Stimulated activated CD4-positive, alpha-beta T cell treated with anti-CD3 and anti-CD28 coated beads, Interleukin-4, amount 100 ng/mL, for 4 hours (primary cell): Measurements from ENCODE around the gene KCTD20.
A peak's percentile ranks its signal among the peaks of the same experiment; 100 is the strongest.
"Not testable (repeated sequence)": the region's sequence is repeated elsewhere in the genome, so short reads cannot be mapped to it uniquely, and the experiment has no call there.

Experiments
- DNase-seq, 2 experiments: peaks; one replicate each; pipeline ENCODE4 v3.0.0-alpha.2; 2020

The KCTD20 gene

DNA sequence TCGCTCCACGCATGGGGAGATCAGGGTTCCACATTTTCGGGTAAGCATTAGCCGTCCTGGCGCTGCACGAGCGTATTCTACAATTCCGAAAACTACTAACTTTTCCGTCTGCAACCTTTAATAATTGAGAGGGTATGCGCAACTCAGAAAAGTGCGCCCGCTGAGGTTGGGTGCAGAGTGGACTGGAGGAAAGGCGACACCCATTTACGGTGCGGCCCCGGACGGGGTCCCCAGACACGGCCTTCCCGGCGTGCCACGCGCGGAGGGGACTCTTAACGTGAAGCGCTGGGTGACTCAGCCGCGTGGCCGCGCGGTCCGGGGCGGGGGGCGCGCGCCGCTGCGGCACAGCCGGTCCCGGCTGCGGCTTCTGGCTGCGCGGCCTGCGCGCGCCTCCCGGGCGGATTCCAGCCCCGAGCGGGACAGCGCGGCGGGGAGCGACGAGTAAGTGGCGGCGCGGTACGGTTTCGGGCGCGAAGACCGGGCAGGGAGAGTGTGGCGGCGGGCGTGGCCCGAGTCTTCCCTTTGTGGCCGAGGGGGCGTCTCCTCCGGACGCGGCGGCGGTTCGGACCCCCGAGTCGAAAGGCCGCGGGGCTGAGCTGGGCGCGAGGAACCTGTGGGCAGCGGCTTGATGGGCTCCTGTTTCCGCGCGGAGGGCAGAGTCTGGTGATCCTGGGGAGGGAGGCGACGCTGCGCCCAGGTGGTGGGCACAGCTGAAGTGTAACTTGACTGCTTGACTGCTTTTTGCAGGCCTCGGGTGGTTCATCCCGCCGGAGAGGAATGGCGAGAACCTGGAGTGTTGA lies at the start of gene KCTD20, which contains the start of gene PXT1:
TSS of gene KCTD20 (plus strand) at position 330 of the 800 bp plus-strand sequence. CDS start 27,098 bp downstream, outside the sequence.
TSS of gene PXT1 (minus strand) at position 184 of the 800 bp plus-strand sequence. CDS start 16,772 bp downstream, outside the sequence.
- DNase-seq: peak; percentile 83

- no peak for DNase-seq
Measured at GRCh38 chr6:36399970-36400369, 42.8 kb upstream of the KCTD20 start.

- no peak for DNase-seq
Measured at GRCh38 chr6:36402481-36402880, 40.3 kb upstream of the KCTD20 start.

DNA sequence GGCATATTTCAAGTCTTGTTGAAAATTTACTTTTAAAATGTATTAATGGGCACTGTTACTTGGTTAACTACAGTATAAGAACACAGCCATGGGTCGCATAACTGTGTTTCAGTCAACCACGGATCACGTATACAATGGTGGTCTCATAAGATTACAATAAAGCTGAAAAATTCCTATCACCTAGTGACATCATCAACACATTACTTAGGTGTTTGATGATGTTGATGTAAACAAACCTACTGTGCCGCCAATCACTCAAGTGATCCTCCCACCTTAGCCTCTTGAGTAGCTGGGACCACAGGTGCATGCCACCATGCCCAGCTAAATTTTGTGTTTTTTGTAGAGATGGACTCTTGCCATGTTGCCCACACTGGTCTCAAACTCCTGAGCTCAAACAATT lies 38.6 kb upstream of the KCTD20 start:
- no peak for DNase-seq

DNA sequence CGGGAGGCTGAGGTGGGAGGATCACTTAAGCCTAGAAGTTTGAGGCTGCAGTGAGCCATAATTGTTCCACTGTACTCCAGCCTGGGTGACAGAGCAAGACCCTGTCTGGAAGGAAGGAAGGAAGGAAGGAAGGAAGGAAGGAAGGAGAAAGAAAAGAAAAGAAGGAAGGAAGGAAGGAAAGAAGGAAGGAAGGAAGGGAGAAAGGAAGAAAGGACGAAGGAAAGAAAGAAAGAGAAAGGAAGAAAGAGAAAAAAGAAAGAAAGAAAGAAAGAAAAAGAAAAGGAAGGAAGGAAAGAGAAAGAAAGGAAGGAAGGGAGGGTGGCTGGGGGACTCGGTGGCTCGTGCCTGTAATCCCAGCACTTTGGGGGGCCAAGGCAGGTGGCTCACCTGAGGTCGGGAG lies 33.1 kb upstream of the KCTD20 start:
- DNase-seq: not testable (repeated sequence)

DNA sequence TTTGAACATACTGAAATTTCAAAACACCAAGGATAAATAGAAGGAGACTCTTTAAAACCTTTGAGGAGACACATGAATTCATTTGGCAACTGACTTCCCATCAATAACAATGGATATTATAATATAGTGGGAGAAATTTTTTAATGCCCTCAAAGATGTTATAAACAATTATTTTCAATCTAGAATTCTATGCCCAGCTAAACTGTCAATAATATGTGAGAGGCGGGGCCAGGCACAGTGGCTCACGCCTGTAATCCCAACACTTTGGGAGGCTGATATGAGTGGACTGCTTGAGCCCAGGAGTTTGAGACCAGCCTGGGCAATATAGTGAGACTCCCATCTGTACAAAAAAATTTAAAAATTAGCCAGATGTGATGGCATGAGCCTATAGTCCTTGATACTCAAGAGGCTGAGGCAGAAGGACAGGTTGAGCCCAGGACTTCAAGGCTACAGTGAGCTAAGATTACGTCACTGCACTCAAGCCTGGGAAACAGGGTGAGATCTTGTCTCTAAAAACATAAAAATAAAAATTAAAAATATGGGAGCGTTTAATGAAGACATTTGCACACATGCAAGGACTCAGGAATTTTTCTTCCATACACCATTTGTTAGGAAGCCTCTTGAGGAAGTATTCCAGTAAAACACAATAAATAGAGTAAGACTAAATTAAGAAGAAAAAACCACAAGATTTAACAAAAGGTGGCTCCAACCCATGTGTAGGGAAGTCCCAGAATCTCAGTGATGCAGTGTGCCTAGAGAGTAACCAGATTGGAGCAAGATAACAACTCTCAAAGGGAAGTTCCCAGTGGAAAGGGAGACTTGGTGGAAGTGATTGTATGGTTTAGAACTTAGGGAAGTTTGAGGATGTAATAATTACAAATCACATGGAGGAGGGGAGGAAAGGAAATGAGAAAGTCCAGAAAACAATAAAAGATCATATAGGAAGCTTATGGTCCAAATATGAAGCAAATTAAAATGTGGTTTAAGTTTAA lies 29.0 kb upstream of the KCTD20 start:
- no peak for DNase-seq

DNA sequence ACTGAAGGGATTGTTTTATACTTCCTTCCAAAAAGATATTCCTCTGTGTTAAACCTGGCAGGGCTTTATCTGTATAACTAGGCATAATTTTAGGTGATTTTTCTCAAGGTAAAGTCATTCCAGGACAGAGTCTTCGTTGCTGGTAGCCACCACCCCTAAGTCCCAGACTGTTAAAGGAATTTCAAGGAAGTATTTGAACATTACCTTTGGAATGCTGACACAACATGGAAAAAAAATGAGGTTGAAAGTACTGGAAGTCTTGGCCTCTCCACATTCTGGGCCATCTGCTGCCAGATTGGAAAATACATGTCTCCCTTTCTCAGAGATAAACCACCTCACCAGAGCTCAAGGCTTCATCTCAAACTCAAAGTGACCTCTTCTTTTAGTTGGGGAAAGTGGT lies 28.3 kb upstream of the KCTD20 start:
- DNase-seq: no peak

GRCh38 chr6:36418558-36418957 lies 24.2 kb upstream of the KCTD20 start:
- DNase-seq: no peak

DNA sequence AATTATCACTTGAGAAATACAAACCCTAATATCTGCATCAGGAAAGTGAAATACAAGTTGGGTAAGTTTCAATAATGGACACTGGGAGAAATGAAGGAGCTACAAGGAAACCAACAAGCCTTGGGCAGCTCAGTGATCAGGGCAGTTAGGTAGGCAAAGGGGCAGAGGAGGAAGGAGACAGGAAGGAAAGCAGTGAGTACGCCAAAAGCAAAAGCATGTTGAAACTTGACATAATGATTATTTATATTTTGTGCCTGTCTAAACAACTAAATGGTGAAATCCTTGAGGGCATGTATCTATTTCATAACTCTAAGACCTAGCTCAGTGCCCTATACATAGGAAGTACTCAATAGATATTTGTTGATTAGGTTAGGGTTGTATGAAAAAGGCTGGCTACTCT lies 23.5 kb upstream of the KCTD20 start:
- no peak for DNase-seq

DNA sequence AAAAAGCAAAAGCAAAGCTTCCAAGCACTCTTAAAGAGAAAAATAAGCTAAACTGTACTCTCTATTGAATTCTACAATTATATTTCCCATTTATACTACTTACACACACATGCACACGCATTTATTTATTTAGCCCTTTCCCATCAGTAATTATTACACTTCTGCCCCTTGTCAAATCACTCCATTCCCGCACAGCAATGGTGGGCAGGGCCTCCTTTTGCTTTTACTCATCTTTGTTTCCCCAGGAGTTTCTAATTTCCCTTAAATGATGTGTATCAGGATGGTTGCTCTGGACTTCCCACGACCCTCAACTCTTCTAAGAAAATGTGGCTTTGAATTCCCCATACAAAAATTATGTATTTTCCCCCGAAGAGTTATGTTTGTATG lies 20.1 kb upstream of the KCTD20 start:
- no peak for DNase-seq

DNA sequence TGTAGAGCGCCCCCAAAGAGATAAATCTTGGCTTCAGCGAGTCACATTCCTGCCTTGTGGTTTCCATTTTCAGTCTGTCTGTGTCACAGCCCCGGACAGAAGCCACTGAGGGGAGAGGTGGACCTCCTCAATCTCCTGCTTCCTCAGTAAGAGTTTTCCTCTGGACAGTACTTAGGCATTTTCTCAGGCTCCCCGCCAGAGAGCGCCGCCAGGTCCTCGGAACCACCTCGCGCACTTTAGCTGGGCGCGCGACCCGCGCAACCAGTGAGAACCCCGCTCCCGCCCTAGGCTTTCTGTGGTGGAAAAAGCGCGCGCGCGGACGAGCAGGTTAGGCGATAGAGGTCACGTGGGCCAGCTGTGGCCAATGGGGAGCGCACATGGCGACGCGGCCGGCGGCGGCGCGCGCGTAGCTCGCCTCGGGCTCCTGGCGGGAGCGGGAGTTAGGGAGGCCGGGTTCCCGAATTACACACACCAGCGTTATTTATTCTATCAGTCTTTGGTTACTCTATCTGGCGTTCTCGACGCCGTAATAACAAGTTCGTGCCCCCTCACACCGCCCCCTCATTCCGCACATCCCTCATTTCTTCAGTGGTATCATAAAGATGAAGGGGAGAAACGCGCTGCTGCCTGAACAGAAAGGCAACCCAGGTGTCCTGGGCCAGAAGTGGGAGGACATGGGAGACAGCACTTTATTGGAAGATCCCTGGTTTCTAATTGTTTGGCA lies 19.5 kb upstream of the KCTD20 start:
- DNase-seq: peak; percentile 97 to 98

- no peak for DNase-seq
Measured at GRCh38 chr6:36426622-36427021, 16.2 kb upstream of the KCTD20 start.

GRCh38 chr6:36428911-36429310 lies 13.9 kb upstream of the KCTD20 start:
- no peak for DNase-seq

DNA sequence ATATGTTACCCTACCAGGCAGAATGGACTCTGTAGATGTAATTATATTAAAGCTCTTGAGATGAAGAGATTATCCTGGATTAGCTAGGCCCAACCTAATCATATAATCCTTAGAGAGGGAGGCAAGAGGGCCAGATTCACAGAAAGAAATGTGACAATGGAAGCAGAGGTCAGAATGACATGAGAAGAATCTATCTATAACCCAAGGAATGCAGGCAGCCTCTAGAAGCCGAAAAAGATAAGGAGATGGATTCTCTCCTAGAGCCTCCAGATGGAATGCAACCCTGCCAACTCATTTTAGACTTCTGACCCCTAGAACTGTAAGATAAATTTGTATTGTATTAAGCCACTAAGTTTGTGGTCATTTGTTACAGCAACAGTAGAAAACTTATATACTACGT lies 12.4 kb upstream of the KCTD20 start:
- no peak for DNase-seq

DNA sequence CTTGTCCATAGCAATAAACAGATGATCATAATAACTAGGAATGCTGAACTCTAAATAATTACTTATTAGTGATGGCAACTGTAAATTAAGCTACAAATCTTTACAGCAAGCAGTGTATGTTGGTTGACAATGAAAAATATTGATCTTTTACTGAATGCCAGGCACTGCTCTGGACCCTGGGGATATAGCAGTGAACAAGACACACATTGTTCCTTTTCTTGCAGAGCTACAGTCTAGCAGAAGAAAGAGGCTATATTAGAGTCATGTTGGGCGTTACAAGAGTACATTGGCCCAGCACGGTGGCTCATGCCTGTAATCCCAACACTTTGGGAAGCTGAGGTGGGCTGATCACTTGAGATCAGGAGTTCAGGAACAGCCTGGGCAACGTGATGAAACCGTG lies 11.6 kb upstream of the KCTD20 start:
- no peak for DNase-seq

DNA sequence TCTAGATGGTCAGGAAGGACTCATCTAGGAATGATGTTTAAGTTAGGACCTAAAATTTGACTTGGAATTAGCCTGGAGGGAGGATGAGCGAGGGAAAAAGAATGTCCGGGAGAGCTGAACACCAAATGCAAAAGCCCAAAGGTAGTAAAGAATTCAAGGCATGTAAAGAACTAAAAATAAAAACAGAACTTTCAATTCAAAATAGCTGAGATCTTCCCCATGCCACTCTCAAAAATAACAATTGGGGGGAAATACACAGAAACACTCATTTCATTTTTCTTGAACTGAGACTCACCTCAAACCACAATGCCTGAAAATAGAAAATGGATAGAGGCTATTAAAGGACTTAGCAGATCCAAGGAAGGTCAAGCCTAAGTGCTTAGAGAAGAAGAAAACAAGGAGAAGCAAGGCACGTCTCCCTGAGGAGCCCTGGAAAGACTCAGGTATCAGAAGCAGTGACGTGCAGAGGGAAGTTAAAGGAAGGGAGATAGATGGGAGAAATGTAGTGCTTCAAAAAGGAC lies 10.6 kb upstream of the KCTD20 start:
- no peak for DNase-seq

DNA sequence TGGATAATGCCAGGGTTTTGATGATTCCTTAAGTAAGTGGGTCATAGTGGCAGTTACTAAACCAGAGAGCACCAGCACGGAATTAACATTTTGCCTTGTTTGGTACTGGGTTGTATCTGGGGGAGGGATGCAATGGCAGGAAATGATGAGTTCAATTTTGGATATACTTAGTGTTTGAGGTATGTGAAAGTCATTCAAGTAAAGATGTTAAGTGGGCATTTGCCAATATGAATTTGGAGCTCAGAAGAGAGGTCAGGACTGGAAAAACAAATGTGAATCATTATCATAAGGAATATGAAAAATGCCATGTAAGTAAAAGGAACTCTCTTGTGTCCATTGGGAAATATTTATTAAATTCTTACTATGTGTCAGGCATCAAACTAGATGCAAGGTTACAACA lies 6.3 kb upstream of the KCTD20 start:
- no peak for DNase-seq

DNA sequence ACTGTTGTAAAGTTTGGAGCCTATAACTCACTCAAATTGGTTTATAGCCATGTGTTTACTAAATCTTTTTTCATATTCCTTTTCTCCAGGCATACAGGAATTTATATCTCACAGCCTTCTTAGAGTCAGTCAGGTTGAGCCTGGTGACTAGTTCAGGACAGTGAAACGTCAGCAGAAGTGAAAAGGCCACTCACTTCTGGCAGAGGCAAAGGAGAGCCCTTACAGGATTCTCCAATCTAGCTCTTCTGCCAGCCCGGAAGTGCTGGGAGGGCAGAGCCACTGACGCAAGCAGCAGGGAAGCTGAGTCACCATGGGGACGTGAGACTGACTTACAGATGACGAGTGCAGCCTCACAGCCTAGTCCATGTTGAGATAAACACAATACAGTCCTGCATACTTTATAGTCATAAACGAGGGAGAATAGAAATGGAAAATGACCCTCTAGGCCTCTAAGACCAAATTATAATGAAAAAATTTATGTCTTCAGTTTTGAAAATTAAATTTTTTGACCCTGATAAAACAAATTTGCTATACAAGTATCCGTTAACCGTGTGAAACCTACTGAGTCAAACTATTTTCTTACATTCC lies 1.4 kb upstream of the KCTD20 start:
- DNase-seq: peak; percentile 72 to 89

GRCh38 chr6:36442103-36442670 lies 613 bp upstream of the KCTD20 start:
- no peak for DNase-seq

DNA sequence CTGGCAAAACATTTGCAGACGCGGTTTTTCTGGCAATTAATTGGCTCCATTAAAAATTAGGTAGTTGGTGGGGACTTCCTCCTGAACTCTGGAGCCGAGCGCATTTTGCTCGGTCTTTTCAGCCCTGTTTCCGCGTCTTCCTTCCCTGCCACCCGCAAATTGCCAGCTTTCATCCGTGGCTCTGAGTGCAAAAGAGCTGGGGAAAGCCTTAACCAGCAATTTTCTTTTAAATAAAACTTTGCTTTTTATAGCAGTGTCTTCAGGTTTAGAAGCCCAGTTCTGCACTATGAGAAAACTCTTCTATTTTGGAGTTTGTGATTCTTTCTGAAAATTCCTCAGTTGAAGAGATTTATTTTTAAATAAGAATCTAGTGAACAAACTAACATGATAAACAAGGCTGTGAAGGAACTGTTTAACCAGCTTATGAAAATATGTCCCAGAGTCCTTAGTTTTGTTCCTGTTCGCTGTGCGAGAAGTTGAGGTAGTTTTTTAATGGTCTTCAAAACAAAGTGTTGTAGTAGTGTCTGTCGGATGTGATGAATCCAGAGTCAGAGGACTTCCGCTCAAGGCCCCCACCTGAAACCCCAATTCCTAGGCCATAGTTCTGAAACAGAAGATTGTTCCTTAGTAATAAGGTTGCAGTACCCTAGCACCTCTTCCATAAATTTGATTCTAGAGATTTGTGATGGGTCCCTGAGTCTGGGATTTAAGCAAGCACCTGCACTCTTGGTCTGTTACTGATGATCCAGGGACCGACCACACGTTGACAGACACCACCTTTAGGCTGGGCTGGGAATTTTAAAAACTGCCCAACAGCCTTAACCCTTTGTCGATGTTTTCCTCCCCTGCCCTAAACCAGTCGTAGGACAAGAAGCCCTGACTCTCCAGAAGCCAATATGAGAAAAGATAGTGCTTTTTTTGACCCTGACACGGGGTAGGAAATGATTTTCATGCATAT lies 950 bp downstream of the KCTD20 start:
- DNase-seq: no peak

- no peak for DNase-seq
Measured at GRCh38 chr6:36444470-36444869, 1.7 kb downstream of the KCTD20 start.
